Duodenal mucosa (tissue), 2 donors: ENCODE results near the gene TULP1.

ENCODE experiments used
- H3K27ac ChIP-seq: one replicate; pipeline ENCODE4 v1.7.0; 2013; ENCODE audit warnings: low read depth, low read length
- H3K27me3 ChIP-seq, 2 donors: one replicate each; pipeline ENCODE4 v1.7.0; 2013; ENCODE audit warnings: low read length in 2 of 2, control low read depth in 1 of 2; ENCODE audit not compliant: insufficient read depth in 2 of 2, control insufficient read depth in 1 of 2
- H3K36me3 ChIP-seq, 2 donors: one replicate each; pipeline ENCODE4 v1.7.0; 2013; ENCODE audit warnings: low read length in 2 of 2, control low read depth in 1 of 2; ENCODE audit not compliant: insufficient read depth in 2 of 2, control insufficient read depth in 1 of 2
- H3K4me1 ChIP-seq, 2 donors: one replicate each; pipeline ENCODE4 v1.7.0; 2013; ENCODE audit warnings: low read length in 2 of 2, control low read depth in 1 of 2; ENCODE audit not compliant: insufficient read depth in 2 of 2, control insufficient read depth in 1 of 2
- H3K4me3 ChIP-seq, 2 donors: one replicate each; pipeline ENCODE4 v1.7.0; 2013; ENCODE audit warnings: low read length in 2 of 2, low read depth in 1 of 2
- H3K9ac ChIP-seq, 2 donors: one replicate each; pipeline ENCODE4 v1.7.0; 2013; ENCODE audit warnings: low read length in 2 of 2, low read depth in 1 of 2
- H3K9me3 ChIP-seq, 2 donors: one replicate each; pipeline ENCODE4 v1.7.0; 2013; ENCODE audit warnings: low read length in 2 of 2, control low read depth in 1 of 2; ENCODE audit not compliant: control insufficient read depth in 1 of 2

The TULP1 gene

DNA sequence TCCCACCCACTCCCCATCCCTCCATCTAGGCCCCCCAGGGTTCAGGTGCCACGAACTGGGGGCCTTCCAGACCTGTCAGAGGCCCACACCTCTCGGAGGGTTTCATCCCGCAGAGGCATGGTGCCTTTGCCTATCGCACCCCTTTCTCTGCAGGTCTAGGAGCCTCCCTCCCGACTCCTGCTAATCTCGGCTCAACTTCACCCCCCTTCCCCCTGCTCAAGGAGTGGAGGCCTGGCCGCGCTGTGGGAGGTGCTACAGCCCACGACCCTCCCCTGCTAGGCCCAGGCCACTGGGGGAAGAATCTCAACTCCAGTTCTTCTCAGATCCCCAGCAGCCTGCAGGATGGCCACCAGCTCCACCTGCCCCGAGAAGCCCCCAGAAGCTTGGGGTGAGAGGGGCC is at the start of gene TULP1:
Gene TULP1 (minus strand): TSS at position 157 of the 400 bp plus-strand sequence. CDS start 38 bp downstream, at position 119.
- no peak within 1 kb of the TSS for H3K4me3 ChIP-seq
- no peak within 1 kb of the TSS for H3K9ac ChIP-seq
- no peaks in the 10 kb centered on the region for H3K4me1 ChIP-seq
- H3K9me3 ChIP-seq, result no peaks in the 10 kb centered on the region
- no peak within 1 kb of the TSS for H3K27ac ChIP-seq
- peaks cover 3 to 6% of the 10 kb centered on the region in 2 donors for H3K27me3 ChIP-seq
- no peaks in the 10 kb centered on the region for H3K36me3 ChIP-seq

DNA sequence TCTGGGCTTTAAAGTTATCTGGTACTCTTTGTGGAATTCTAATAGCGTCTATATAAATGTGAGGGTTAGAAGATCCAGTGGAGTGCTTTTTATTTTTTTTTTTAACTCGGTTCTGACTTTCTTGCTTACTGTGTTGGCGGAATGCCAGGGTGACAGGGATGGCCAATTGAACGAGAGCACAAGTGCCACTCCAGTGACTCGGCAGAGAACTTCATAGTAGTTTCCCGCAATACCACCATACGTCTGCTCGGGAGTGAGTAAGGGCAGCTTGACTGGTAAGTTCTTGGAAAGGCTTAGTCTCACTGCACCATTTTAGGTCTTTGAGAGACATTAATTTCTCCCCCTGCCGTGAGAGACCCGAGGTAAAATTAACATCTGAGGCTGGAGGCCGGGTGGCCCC is 49.4 kb upstream of the TULP1 start:
- Histone ChIP-seq H3K27me3 (peaks cover 0 to 6% of the 10 kb centered on the region in 2 donors), H3K9ac (no peak overlapping the region), H3K36me3 (no peaks in the 10 kb centered on the region), H3K27ac (no peak overlapping the region), H3K4me1 (no peaks in the 10 kb centered on the region), H3K4me3 (no peak overlapping the region), H3K9me3 (no peaks in the 10 kb centered on the region)

DNA sequence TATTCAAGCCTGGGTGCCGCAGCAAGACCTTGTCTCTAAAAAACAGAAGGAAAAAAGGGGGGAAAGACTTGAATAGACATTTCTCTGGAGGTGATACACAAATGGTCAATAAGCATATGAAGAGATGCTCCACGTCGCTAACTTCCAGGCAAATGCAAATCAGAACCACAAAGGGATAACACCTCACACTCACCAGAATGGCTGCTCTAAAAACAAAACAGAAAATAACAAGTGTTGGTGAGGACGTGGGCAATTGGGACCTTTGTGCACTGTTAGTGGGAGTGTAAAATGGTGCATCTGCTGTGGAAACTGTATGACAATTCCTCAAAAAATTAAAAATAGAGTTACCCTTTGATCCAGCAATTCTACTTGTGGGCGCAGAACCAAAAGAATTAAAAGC is 48.4 kb upstream of the TULP1 start:
- no peak overlapping the region for H3K9ac ChIP-seq
- no peaks in the 10 kb centered on the region for H3K36me3 ChIP-seq
- H3K4me3 ChIP-seq, result no peak overlapping the region
- H3K9me3 ChIP-seq, result no peaks in the 10 kb centered on the region
- no peak overlapping the region for H3K27ac ChIP-seq
- H3K4me1 ChIP-seq, result no peaks in the 10 kb centered on the region
- peaks cover 0 to 6% of the 10 kb centered on the region in 2 donors for H3K27me3 ChIP-seq

DNA sequence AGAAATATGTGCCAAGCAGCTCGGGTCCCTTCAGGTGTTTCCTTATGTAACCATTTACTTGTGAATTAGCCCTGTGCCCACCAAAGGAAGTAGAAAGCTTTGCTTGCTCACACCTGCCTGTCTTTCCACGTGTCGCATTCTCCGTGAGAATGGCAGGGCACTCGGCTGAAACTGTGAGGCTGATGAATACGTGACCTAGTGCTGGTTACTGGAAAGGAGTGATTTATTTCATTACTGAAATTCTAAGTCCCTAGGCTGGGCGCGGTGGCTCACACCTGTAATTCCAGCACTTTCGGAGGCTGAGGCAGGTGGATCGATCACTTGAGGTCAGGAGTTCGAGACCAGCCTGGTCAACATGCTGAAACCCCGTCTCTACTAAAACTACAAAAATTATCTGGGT is 45.9 kb upstream of the TULP1 start:
- Histone ChIP-seq H3K27ac (no peak overlapping the region), H3K36me3 (no peaks in the 10 kb centered on the region), H3K9me3 (no peaks in the 10 kb centered on the region), H3K9ac (no peak overlapping the region), H3K4me3 (no peak overlapping the region), H3K27me3 (peaks cover 0 to 3% of the 10 kb centered on the region in 2 donors), H3K4me1 (no peaks in the 10 kb centered on the region)

DNA sequence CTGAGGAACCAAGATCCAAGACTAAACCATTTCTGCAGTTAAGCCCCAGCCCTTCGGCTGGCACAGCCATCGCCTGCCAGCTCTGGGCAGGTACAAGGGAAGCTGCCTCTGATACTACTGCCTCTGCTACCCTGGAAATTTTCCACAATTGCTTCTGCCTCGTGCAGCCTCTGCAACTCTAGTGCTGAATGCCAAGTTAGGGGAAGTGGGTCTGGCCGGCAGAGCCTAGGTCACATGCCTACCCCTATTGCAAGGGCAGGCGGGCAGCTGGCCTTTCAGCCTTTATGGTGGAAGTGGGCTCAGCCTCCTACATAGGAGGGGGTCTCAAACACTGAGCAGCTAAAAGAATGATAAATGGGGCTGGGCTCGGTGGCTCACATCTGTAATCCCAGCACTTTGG is 44.5 kb upstream of the TULP1 start:
- Histone ChIP-seq H3K4me3 (no peak overlapping the region), H3K9me3 (no peaks in the 10 kb centered on the region), H3K27me3 (peaks cover 0 to 3% of the 10 kb centered on the region in 2 donors), H3K27ac (no peak overlapping the region), H3K4me1 (no peaks in the 10 kb centered on the region), H3K9ac (no peak overlapping the region), H3K36me3 (no peaks in the 10 kb centered on the region)

DNA sequence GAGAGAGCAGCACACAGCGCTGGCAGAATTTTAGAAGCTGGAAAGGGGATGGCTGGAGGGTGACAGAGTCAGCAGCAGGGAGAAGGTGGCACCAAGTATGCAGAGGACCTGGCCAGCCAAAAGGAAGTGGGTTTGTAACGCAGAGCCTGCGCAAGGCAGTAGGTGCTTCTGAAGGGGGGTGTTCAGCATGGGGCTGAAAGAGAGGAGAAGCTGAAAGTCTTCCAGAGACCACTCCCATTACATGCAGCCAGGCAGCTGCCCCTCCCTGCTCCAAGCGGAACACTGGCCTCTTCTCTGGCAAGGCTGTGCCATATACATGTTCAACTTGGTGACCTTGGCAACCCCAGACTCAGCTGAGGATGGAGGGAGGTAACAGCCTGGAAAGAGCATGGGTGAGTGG is 42.1 kb upstream of the TULP1 start:
- no peak overlapping the region for H3K4me3 ChIP-seq
- H3K9me3 ChIP-seq, result no peaks in the 10 kb centered on the region
- H3K27me3 ChIP-seq, result no peaks in the 10 kb centered on the region
- H3K36me3 ChIP-seq, result no peaks in the 10 kb centered on the region
- no peak overlapping the region for H3K9ac ChIP-seq
- no peak overlapping the region for H3K27ac ChIP-seq
- no peaks in the 10 kb centered on the region for H3K4me1 ChIP-seq

DNA sequence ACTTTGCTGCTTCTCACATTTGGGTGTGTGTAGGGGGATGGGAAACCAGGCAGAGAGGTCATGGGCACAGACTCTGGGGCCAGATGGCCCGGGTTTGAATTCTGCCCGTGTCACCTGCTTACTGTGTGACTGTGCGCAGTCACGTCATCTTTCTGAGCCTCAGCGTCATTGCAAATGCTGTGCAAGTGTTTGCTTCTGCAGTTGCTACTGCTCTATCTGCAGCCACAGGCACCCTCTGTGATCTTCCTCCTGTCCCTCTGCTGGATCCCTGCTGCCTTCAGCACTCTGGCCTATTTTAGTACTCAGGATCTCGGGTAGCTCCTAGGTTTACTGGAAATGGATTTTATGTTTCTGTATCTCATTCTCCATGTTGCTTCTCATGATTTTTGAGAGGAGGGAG is 40.6 kb upstream of the TULP1 start:
- no peaks in the 10 kb centered on the region for H3K4me1 ChIP-seq
- no peaks in the 10 kb centered on the region for H3K27me3 ChIP-seq
- no peaks in the 10 kb centered on the region for H3K36me3 ChIP-seq
- no peak overlapping the region for H3K4me3 ChIP-seq
- no peak overlapping the region for H3K9ac ChIP-seq
- H3K27ac ChIP-seq, result no peak overlapping the region
- H3K9me3 ChIP-seq, result no peaks in the 10 kb centered on the region

DNA sequence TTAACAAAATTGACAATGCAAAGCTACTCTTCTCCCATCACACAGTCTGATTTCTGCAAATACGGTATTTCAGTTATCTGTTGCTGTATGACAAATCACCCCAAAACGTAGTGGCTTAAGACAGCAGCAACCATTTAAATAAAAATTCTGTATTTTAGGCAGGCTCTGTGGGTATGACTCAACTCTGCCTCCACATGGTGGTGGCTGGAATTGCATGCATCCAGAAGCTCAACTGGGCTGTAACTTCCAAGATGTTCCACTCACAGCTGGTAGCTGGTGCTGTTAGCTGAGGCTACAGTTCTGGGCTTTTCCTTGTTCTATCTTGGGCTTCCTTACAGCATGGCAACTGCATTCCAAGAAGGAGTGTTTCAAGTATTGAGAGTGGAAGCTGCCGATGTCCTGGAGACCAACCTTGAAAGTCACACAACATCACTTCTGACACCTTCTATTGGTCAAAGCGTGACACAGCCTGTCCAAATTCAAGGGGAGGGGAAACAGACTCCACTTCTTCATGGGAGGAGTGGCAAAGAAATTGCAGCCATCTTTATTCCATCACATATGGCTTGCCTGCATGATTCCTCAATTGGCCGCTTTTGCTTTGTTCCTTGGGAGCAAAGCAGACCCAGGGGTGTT is 39.7 kb upstream of the TULP1 start:
- H3K9me3 ChIP-seq, result no peaks in the 10 kb centered on the region
- H3K27me3 ChIP-seq, result no peaks in the 10 kb centered on the region
- H3K27ac ChIP-seq, result no peak overlapping the region
- no peak overlapping the region for H3K4me3 ChIP-seq
- H3K9ac ChIP-seq, result no peak overlapping the region
- no peaks in the 10 kb centered on the region for H3K4me1 ChIP-seq
- H3K36me3 ChIP-seq, result no peaks in the 10 kb centered on the region

DNA sequence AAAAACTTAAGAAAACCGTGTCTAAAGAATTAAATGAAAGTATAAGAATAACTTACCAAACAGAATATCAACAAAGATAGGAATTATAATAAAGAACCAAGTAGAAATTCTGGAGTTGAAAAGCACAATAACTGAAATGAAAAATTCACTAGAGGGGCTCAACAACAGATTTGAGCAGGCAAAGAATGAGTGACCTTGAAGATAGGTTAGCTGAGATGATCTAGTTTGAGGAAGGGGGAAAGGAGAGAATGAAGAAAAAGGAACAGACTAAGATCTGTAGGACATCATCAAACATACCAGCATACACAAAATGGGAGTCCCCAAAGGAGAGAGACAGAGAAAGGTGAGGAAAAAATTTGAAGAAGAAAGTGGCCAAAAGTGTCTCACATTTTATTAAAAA is 37.7 kb upstream of the TULP1 start:
- H3K27ac ChIP-seq, result no peak overlapping the region
- H3K27me3 ChIP-seq, result no peaks in the 10 kb centered on the region
- no peaks in the 10 kb centered on the region for H3K36me3 ChIP-seq
- no peak overlapping the region for H3K9ac ChIP-seq
- H3K4me1 ChIP-seq, result no peaks in the 10 kb centered on the region
- H3K9me3 ChIP-seq, result no peaks in the 10 kb centered on the region
- H3K4me3 ChIP-seq, result no peak overlapping the region

DNA sequence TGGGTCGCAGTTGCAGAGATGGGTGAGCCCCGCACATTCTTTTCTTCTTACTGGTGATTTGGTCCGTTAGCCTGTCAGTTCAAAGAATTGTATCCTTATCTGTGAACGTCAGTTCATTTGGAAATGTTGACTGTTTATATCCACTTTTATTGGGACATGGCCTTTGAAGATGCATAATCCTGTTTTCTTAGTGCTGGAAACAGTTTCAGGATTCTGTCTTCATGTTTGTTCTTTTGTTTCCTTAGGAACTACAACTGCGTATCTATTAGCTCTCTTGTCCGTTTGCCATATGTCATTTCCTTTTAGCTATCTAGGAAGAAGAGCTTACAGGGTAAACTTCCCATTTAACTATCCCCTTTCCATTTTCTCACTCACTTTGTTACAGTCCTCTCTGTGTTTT is 35.0 kb upstream of the TULP1 start:
- H3K4me1 ChIP-seq, result no peaks in the 10 kb centered on the region
- H3K27ac ChIP-seq, result no peak overlapping the region
- H3K4me3 ChIP-seq, result no peak overlapping the region
- peaks cover 0 to 6% of the 10 kb centered on the region in 2 donors for H3K27me3 ChIP-seq
- no peak overlapping the region for H3K9ac ChIP-seq
- H3K9me3 ChIP-seq, result no peaks in the 10 kb centered on the region
- H3K36me3 ChIP-seq, result no peaks in the 10 kb centered on the region
